Glomerular endothelial cell (primary cell): ENCODE results near the gene ACKR4. TPM values are rescaled to one million over a fixed set of nuclear protein-coding genes. Genes with fewer than 3 reads are reported as not detected.
"Not testable (repeated sequence)": the region's sequence is repeated elsewhere in the genome, so short reads cannot be mapped to it uniquely, and the experiment has no call there.

Experiments
- DNase-seq: peaks from one replicate; pipeline ENCODE4 v3.0.0-alpha.2; 2011; ENCODE audit warnings: low read depth, low spot score; ENCODE audit errors: extremely low read depth
- total RNA-seq: library from RNA; depleted of rRNA; stranded (reverse); fragments of >200 nt; gene quantifications from 2 replicates; pipeline ENCODE4 v1.2.3, GENCODE V29; 2015

ACKR4 gene
- total RNA-seq, 1 donor from 2014 or later, result 0.64 TPM

- DNase-seq, result peak; percentile 68
Observed at GRCh38 chr3:132593947-132594323, 3.1 kb upstream of the ACKR4 start.

- no peak for DNase-seq
Observed at GRCh38 chr3:132594498-132594897, 2.6 kb upstream of the ACKR4 start.

- no peak for DNase-seq
Observed at GRCh38 chr3:132595014-132595413, 2.1 kb upstream of the ACKR4 start.

GRCh38 chr3:132596326-132596725, 744 bp upstream of the ACKR4 start:
- no peak for DNase-seq

- DNase-seq, result no peak
Observed at GRCh38 chr3:132597660-132598059, 590 bp downstream of the ACKR4 start.

- no peak for DNase-seq
Observed at GRCh38 chr3:132598181-132598580, 1.1 kb downstream of the ACKR4 start.

GRCh38 chr3:132600614-132601013, 3.5 kb downstream of the ACKR4 start:
- DNase-seq, result not testable (repeated sequence)

GRCh38 chr3:132605374-132605792, 8.3 kb downstream of the ACKR4 start:
- no peak for DNase-seq

- DNase-seq, result no peak
Observed at GRCh38 chr3:132606085-132606484, 9.0 kb downstream of the ACKR4 start.

- not testable (repeated sequence) for DNase-seq
Observed at GRCh38 chr3:132606620-132607019, 9.6 kb downstream of the ACKR4 start.

GRCh38 chr3:132615301-132615700, 18.2 kb downstream of the ACKR4 start:
- not testable (repeated sequence) for DNase-seq

- DNase-seq, result no peak
Observed at GRCh38 chr3:132615881-132616280, 18.8 kb downstream of the ACKR4 start.

- DNase-seq, result no peak
Observed at GRCh38 chr3:132616780-132617179, 19.7 kb downstream of the ACKR4 start.

GRCh38 chr3:132622148-132622547, 25.1 kb downstream of the ACKR4 start:
- DNase-seq, result peak; percentile 61

- no peak for DNase-seq
Observed at GRCh38 chr3:132622761-132623160, 25.7 kb downstream of the ACKR4 start.

GRCh38 chr3:132623646-132624045, 26.6 kb downstream of the ACKR4 start:
- DNase-seq, result no peak

GRCh38 chr3:132624790-132625189, 27.7 kb downstream of the ACKR4 start:
- no peak for DNase-seq

- DNase-seq, result no peak
Observed at GRCh38 chr3:132625613-132626012, 28.5 kb downstream of the ACKR4 start.

- DNase-seq, result no peak
Observed at GRCh38 chr3:132626955-132627354, 29.9 kb downstream of the ACKR4 start.

- no peak for DNase-seq
Observed at GRCh38 chr3:132628157-132628556, 31.1 kb downstream of the ACKR4 start.

GRCh38 chr3:132629928-132630327, 32.9 kb downstream of the ACKR4 start:
- DNase-seq, result no peak

GRCh38 chr3:132630612-132631011, 33.5 kb downstream of the ACKR4 start:
- no peak for DNase-seq

- no peak for DNase-seq
Observed at GRCh38 chr3:132635052-132635451, 38.0 kb downstream of the ACKR4 start.

GRCh38 chr3:132637590-132637989, 40.5 kb downstream of the ACKR4 start:
- no peak for DNase-seq
